Umbilical cord (tissue), 2 donors: ENCODE results near the gene ANO6. TPM values are rescaled to one million over a fixed set of nuclear protein-coding genes. Genes with fewer than 3 reads are reported as not detected.
"Not testable (repeated sequence)": the region's sequence is repeated elsewhere in the genome, so short reads cannot be mapped to it uniquely, and the experiment has no call there.

Experiments
- DNase-seq: peaks from one replicate; pipeline ENCODE4 v3.0.0-alpha.2; 2015; ENCODE audit warnings: low spot score
- total RNA-seq: library from RNA; depleted of rRNA; stranded (reverse); fragments of >200 nt; gene quantifications from one replicate; pipeline ENCODE4 v1.2.3, GENCODE V29; 2014; ENCODE audit warnings: low replicate concordance; ENCODE audit not compliant: insufficient read depth

The ANO6 gene
- total RNA-seq, 1 donor from 2014 or later, result 95.6 TPM

DNA sequence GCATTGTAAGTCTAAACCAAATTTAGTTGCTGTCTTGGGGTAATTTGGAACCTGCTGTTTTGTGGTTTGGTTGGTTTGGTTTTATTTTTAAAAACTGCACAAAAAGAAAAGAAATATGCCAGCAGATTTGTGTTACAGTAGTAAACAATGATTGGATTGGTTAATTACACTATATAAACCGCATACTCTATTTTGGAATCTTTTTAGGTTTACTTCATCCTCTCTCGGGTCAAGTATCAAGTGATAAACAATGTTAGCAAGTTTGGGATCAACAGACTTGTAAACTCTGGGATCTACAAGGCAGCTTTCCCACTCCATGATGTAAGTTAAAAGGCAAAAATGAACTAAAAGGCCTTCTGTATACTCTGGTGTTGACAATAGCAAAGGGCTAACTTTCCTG, 132.4 kb downstream of the ANO6 start:
- no peak for DNase-seq

DNA sequence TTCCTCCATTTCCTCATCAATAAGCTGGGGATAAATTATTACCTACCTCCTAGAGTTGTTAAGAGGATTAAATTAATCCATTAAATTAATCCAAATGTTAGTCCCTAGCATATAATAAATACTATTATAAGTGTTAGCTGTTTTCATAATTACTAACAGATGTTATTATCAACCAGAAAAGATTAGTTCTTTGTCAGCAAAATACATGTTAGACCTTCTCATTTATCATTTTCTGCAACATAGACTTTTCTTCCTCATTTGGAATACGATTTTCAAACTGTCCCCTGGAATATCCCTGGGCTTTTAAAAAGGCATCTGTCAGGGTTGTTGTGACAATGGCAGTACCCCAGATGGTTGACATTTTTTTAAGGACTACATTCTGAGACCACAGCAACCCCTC, 133.1 kb downstream of the ANO6 start:
- DNase-seq, result no peak

DNA sequence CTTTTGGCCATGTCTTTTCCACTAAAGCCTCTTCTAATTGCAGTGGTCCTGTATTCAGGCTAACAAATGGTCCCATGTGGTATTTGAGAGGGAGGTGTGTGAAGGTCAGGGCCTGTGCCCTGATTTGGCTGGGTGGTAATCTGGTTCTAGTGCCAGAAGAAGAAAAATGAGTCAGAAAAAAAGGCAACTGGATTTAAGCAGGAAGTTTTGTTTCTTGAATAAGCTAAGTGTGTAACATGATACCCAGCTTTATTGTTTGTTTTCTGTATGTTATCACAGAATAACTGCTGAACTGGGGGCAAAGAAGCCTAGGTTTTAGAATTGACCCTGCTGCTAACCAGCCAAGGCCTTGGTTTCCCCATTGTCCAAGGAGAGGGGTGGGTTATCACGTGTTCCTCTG, 134.0 kb downstream of the ANO6 start:
- no peak for DNase-seq

DNA sequence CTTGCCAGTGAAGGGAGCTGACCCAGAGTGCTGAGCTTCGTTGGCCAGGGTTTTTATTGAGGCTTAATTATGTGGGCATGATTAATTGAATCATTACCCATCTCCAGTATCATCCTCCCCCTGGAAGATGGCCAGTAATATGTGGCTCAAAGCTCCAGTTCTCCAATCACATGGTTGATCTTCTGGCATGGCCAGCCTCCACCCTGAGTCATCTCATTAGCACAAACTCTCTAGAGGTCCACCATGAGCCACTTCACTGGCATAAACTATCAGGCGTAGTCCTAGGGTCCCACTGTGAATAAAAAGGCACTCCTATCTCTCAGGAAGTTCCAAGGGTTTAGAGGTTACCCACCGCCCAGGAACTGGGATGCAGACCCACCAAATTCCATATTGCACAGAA, 135.0 kb downstream of the ANO6 start:
- no peak for DNase-seq

DNA sequence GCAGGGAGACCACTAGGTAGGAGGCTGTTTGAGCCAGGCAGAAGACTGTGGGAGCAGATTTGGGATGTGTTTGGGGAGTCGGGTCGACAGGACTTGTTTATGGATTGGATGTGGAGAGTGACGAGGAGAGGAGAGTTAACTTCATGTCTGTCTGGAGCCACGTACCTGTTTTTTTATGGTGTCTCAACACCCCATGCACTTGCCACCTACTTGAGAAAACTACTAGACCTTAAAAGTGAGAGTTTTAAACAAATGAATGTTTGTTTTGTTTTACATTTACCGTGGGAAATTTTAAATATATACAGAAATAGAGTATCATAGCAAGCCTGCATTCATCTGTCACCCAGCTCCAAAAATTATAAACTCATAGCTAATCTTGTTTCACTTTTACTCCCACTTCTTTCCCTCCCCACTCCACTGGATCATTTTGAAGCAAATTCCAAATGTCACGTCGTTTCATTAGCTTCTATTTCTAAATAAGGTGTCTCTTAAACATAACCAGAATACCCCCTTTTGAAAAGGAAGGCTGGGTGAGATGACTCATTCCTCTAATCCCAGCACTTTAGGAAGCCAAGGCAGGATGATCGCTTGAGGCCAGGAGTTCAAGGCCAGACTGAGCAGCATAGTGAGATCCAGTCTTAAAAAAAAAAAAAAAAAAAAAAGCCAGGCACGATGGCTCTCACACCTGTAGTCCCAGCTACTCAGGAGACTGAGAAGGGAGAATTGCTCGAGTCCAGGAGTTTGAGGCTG, 136.2 kb downstream of the ANO6 start:
- no peak for DNase-seq

DNA sequence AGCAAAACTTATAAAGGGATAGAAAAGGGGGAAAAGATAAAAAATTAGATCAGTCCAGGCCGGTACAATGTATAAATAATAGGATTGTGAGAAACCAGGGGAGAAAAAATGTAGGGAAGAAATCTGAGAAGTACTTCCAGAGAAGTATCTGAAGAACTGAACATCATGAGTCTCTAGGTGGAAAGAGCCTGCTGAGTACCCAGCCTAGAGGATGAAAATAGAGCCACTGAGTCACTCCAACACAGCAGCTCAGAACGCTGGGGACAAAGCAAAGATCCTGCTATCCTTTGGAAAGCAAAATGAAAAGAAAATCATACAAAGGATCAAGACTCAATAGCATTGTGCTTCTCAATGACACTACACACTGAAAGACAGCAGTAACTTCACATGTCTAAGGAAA, 138.0 kb downstream of the ANO6 start:
- DNase-seq, result no peak

DNA sequence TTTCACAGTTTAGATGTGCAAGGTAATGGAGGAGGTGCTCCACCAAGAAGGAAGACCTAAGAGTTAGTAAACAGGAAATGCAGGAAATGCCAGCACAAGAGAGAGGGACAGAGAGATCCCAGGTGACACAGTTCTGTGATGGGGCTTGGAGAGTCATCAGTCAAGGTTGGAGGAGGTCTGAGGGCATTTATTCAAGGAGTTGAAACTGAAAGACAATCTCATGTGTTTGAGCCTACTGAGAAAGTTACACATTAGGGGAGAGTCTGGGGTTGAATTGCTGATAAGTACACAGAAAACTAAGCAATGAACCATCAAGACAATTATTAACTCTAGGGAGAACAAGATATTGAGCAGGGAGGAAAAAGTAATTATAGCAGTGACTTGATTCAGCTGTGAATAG, 138.5 kb downstream of the ANO6 start:
- no peak for DNase-seq

DNA sequence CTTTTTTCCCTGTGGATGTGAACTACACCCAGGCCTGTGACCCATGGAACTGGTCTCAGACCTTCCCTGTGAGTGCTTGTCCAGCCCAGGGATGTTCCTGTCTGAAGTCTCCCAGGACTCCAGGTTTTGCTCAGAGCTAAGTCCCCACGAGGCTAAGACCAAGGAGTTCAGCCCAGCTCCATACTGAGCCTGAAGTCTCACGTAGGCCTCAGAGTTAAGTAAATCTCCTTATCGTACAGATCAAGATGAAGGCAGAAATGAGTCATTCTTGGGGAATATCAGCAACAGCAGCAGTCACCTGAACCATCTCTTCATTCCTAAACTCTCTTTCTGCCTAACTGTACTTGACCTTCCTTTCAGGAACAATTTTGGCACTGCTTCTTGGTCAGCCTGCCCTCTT, 139.8 kb downstream of the ANO6 start:
- DNase-seq, result peak; percentile 46

DNA sequence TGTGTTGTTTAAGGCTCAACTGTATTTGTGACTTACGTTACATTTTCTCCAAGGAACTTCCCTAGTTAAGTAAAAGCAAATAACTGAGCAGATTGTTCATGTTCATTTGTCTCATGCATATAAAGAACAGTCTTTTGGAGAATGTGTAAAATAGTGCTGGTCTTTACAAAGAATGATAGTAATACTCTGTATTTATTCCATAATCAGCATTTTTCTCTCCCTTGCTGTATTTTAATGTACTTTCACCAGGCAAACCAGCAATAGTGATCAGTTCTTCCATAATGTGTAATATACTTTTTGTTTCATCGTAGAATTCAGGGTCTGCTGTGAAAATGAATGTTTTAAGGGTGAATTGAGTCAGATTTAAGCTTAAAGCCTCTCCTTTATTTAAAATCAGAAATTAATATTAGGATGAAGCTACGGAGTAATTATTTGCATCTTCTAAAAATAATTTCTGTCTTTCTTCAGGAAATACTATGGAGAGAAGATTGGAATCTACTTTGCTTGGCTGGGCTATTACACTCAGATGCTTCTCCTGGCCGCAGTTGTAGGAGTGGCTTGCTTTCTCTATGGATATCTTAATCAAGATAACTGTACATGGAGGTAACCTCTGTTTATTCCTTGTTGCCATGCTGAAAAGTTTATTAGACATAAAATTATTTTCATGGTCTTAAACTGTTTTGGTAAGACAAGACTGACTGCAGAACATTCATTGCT, 141.1 kb downstream of the ANO6 start:
- no peak for DNase-seq

DNA sequence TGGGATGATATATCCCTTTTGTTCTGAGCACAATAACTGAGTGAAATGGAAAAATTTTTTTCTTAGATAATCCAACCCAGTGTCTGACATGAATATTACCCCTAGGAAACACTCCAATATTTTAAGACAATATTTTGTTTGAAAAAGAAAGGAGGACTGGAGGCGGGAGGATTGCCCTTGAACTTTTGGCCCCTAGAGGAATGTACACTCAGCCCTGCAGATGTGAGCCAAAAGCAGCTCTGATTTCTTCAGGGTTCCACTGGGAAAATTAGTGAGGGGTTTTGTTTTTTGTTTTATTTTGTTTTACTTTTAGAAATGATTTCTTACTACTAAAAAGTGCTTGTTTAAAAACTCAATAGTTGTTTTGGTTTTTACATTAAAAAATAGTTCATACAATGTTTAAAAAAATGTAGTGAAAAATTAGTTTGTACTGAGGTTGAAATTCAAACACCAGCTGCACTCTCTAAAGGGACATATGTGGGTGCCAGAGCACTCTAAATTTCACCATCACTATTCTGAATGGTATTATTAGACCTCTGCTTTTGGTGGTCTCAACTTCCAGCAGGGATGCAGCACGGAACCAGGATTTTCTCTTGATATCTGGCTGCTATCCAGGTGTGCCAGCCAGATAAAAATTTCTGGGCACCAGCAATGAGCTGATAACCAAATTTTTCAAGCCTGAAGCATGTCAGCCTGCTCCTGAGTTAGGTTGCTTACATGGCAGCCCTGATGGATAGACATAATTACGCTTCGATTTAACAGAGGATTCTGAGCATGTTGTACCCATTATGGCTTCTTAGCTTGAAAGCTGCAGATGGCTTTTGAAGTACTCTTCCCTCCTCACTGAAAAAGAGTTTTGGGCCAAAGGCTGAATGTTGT, 141.9 kb downstream of the ANO6 start:
- DNase-seq, result peak; percentile 58

DNA sequence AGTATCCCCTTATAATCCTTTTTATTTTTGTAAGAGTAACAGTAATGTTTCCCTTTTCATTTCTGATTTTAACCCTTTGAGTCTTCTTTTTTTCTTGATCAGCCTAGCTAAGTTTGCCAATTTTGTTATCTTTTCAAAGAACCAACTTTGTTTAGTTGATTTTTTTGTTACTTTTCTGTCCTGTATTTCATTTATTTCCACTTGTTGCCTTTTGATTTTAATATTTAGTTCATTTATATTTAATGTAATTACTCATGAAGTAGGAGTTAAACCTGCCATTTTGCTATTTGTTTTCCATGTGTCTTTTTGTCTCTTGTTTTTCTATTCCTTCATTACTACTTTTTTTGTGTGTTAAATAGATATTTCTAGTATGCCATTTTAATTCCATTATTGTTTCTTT, 146.4 kb downstream of the ANO6 start:
- DNase-seq, result no peak

DNA sequence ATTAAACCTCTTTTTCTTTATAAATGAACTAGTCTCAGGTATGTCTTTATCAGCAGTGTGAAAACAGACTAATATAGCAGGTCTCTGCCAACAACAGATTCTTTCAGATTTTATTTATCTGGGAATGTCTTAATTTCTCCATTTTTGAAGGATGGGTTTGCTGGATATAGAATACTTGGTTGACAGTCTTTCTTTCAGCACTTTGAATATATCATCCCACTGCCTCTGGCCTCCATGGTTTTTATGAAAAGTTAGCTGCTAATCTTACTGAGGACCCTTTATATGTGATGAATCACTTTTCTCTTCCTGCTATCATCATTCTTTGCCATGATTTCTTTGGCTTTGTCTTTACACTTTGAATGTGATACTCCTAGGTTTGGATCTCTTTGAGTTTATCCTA, 148.0 kb downstream of the ANO6 start:
- DNase-seq, result no peak

DNA sequence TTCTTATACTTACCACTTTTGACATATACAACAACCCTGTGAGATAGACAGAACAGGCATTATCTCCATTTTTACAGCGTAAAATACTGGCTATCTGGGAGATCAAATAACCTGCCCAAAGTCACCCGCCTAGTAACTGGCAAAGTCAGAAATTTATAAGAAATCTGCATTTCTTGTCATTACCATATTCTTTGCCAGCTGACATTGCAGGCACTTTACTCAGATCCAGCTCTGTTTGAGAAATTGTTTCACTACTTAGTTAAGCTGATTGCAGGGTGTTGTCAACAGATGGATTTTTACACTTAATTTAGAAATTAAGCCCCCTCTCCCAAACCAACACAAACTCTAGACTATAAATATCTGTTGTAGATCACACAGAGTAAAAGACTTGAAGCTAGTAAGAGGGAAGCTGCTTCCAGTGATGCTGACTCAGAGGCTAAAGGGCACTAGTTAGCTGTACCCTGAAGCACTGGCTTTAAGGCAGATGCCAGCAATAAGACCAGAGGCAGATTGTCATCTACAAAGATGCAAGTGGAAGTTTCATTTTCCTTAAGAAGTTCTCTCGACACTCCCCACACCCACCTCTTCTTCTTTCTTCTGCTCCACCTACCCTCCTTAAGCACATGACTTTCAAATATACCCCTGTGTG, 153.1 kb downstream of the ANO6 start:
- DNase-seq, result peak; percentile 48

DNA sequence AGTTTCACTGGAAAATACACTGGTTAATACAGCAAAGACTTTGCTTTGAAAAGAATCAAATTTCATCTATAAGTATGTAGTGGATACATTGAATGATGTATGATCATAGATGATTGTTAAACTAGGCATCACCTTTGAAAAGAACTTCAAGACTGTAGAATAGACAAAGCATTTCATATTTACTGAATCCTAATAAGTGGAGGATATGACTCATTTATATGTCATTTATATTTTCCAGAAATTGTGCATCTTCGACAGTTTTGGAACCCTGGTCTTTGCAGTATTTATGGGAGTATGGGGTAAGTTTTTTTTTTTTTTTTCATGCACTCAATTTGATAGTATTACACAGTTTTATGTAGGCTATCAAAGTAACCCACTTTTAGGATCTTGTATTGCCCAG, 161.9 kb downstream of the ANO6 start:
- DNase-seq, result no peak

DNA sequence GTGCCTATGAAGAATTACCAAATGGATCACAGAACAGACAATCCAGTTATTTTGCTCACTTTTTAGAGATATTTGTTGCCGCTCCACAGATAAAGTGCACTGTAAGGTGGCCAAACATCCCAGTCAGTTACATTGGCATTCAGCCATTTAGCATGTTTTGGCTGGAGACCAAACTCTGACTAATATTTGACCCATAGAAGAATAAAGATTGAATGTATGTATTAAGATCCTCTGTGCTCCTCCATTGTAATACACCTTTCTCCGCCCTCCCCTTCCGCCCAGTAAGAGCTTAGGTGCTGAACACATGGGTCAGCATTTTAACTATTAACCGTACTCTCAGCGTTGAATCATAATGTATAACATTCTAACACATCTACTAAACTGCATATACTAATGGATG, 163.4 kb downstream of the ANO6 start:
- DNase-seq, result no peak

DNA sequence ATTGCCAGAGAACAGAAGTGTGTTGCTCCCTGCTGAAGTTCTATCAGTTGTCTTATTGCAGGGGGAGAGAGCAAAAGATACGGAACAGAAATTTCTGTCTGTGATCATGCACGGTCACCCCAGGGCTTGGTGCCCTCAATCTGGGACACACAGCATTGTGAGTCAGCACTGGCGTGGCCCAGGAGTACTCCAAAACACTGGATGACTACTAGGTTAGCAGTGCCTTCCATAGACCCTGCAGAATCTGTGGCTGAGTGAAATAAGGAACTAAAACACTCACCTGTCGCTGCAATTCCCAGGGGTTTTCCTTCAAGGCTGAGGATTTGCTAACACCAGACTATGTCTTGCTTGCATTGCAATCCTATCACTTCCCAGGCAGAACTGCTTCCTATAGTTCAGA, 165.5 kb downstream of the ANO6 start:
- DNase-seq, result no peak

DNA sequence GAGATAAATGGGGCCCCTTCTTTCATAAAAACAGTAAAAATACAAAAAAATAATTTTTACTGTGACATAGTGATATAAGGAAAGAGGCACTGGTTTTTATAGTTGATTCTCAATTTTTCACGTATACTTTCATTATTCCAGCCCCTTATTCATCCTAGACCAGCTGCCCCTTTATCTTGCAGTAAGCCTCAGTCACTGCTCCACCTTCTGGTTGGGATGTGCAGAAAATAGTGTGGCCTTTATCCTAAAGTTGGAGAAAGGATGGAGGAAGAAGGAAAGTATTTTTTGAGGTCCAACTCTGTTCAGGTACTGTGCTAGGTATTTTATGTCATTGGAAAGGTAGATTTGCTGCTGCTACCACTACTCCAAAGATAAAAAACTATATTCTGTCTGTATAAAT, 172.7 kb downstream of the ANO6 start:
- peak; percentile 60 for DNase-seq

DNA sequence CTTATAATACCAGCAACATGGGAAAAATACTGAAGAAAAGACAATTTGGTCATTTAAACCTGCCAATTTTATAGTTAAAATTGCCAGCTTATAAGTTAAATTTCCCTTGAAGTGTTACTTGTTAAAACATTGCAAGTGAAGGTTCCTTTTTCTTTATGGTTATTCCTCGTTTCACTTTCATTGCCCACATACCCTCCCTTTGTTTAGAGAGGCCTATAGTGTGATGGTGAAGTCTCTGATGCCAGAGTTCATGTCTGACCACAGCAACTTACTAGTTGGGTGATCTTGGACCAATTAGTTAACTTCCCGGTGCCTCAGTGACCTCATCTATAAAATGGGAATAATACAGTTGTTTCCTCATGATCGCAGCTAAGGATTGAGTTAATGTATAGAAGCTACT, 173.5 kb downstream of the ANO6 start:
- DNase-seq, result no peak

DNA sequence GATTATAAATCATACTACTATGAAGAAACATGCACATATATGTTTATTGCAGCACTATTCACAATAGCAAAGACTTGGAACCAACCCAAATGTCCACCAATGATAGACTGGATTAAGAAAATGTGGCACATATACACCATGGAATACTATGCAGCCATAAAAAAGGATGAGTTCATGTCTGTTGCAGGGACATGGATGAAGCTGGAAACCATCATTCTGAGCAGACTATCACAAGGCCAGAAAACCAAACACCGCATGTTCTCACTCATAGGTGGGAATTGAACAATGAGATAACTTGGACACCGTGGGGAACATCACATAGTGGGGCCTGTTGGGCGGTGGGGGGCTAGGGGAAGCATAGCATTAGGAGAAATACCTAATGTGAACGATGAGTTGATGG, 181.6 kb downstream of the ANO6 start:
- not testable (repeated sequence) for DNase-seq

DNA sequence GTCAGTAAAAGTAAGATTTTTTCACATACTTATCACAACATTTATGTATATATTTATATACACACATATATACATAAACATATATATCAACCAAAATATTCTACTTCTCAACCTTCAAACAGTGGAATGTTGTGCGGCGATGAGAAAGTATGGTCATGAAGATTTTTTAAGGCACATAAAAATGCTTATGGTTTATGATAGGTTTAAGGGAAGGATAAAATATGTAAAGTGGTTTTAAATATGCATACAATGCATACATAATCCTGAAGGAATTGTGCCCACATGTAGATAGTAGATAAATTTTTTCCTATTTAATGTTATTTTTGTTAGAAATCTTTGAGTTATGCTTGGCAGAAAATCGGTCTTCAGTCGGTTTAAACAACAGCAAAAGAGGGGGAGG, 182.7 kb downstream of the ANO6 start:
- no peak for DNase-seq

DNA sequence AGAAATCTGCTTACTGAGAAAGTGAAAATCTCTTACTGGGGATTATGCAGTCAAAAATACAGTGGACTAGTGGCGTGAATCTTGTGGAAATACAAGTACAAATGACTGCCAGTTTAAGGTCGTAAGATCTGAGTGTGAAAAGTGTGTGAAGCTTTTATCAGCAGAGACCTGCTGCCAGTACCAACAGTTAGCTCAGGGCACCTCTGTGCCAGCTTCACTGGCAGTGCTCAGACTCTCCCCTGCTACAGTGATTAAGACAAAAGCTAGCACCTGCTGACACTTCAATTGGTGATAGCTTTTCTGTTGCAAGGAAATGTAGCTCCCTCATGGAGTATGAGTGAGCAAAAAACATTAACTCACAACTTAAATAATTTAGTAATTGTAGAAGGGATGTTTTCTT, 185.1 kb downstream of the ANO6 start:
- DNase-seq, result no peak

DNA sequence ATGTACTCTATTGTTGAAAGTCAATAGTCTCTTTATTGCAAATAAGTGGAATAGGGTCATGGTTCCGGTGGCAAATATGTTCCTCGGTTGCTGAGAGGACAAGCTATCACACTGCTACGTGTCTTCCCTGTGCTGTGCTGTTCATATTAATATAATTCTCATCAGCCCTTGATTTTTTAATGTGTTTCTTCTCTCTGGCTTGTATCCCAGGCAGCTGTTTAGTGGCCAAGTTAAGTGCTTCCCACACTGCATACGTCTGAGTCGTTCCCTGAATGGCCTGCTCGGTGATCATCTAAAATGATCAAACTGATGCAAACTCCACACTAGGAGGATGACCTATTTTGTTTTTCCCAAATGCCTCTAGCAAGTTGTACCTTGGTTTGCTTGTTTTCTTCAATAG, 186.4 kb downstream of the ANO6 start:
- DNase-seq, result no peak
